ENCODE data around the gene CHSY1.
A peak's percentile ranks its signal among the peaks of the same experiment; 100 is the strongest.
"Not testable (repeated sequence)": the region's sequence is repeated elsewhere in the genome, so short reads cannot be mapped to it uniquely, and the experiment has no call there.

Gene CHSY1, protein sequence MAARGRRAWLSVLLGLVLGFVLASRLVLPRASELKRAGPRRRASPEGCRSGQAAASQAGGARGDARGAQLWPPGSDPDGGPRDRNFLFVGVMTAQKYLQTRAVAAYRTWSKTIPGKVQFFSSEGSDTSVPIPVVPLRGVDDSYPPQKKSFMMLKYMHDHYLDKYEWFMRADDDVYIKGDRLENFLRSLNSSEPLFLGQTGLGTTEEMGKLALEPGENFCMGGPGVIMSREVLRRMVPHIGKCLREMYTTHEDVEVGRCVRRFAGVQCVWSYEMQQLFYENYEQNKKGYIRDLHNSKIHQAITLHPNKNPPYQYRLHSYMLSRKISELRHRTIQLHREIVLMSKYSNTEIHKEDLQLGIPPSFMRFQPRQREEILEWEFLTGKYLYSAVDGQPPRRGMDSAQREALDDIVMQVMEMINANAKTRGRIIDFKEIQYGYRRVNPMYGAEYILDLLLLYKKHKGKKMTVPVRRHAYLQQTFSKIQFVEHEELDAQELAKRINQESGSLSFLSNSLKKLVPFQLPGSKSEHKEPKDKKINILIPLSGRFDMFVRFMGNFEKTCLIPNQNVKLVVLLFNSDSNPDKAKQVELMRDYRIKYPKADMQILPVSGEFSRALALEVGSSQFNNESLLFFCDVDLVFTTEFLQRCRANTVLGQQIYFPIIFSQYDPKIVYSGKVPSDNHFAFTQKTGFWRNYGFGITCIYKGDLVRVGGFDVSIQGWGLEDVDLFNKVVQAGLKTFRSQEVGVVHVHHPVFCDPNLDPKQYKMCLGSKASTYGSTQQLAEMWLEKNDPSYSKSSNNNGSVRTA
- total RNA-seq = 24.0 to 26.2 reads per million in 2 donors

DNA sequence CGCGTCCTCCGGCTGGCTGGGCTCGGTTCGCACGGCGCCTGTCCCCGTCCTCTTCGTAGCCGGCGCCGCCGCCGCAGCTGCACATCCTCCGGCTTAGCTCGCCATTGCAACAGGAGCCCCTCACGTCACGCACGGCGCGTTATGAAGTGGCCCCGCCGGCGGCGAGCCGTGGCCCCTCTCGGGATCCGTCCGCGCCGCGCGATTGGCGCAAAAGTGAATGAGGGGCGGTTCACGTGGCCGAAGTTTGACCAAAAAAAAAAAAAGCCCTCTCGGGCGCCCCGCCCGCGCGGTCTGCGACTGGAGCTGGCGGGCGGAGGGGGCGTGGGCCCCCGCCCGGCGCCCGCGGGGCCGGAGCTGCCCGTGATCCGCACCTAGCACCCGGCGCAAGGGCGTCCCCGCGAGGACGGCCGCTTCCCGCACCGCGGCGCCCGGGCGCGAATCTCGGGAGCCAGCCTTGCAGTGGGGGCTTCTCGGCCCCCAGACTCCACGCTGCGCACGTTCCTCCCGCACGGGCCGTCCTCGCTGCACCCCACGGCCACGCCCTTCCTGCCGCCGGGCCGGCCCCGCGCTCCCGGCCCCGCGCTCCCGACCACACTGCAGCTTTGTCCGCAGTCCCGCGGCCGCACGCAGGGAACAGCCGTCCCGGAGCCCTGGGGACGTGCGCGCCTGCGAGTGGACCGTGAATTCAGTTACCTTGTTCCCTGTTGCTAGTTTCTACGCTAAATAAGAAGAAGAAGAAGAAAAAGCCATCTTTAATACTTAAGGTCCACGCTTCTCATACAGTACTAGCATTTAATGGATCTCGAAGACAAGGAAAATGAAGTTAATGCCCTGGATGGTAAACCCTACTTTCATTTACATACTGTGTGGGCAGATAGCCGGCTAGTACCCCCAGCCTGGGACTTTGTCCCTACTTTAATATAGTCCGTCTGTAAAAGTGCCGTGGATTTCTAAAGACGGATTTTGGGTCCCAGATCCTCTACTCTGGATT lies at the start of gene CHSY1:
CHSY1 (minus strand) TSS at position 219 of the 991 bp plus-strand sequence. CDS start 592 bp downstream, outside the sequence.
- DNase-seq = peak; percentile 66 to 92 (median 76)

DNA sequence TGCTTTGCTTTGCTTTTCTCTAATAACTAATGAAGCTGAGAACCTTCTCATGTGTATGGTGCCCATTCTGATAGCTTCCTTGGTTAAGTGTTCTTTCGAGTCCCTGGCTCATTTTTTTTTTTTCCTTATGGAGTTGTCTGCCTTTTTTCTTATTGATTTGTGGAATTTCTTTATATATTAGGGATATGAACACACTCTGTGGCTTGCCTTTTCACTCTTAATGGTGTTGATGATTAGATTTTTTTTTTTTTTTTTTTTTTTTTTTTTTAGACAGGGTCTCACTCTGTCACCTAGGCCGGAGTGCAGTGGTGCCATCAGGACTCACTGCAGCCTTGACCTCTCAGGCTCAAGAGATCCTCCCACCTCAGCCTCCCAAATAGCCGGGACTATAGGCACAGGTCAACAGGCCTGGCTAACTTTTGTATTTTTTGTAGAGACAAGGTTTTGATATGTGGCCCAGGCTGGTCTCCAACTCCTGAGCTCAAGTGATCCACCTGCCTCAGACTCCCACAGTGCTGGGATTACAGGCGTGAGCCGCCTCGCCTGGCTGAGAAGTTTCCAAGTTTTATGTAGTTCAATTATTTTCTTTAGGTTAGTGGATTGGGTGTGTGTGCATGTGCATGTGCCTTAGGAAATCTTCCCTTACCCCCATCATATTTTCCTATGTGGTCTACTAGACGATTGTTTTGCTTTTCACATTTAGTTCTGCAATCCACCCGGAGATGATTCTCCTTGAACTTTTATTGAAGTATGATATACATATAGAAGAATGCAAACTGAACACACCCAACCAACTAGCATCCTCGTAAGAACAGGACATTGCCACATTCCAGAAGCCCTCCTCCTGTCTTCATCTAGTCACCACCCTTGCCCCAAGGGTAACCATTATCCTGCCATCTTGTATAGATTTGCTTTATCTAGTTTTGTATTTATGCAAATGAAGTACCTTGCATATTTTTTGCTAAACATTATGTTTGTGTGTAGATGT lies 44.9 kb upstream of the CHSY1 start:
- no peak for DNase-seq

DNA sequence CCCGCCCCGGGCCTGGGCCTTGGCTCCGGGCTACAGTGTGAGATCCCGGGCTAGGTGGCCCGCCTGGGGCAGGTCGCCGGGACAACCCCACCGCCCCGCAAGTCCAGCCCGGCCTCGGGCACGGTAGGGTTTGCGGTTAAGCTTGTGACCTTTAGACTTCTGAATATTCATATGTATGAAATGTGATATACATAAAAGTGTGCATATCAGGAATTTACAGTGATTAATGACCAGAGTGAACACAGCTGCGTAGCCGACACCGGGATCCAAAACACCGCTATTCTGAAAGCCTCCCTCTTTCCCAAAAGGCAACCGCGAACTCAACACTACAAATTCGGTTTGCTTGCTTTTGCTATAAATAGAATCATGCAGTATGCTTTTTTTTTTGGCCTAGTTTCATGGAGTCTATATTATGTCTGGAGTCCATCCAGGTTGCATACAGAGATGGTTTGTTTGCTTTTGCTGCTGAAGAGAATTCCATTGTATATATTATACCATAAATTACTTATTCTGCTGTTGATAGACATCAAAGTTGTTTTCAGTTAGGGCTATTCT lies 43.8 kb upstream of the CHSY1 start:
- no peak for DNase-seq

DNA sequence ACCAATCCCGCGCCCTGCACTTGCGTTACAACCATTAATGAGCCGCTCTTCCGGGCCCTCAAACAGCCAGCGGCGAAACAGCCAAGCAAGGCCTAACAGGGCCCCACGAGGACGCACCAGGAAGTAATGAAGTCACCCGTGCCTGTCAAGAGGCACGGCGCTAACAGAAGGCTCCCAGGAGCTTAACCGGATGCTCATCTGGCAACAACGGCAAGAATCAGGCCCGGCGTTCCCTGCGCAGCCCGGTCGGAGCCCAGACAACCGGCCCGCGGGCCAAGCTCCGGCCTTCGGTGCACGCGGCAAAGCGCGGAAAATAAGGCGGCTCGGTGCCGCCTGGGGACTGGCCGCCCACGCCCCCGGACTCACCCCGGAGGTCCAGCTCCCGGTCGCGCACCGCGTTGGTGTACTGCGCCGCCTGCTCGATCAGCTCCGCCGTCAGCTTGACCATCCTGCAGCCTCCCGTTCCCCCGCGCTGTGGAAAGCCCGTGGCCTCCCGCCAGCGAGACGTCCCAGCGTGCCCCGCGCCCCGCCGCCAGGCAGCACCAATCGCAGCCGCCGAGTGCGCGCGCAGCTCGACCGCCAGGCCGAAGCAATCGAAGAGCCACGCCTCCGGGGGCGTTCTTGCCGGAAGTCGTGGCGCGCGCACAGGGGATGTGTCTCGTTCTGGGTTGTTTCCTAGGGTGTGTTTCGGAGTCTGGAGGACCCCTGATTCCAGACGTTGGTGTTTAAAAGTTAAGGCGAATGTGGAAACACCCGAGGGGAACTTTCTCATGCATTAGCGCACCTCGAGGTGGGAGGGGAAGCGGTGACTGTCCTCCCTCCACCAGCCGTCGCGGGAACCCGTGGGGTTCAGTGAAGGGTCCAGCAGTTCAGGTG lies 43.1 kb upstream of the CHSY1 start, which contains the start of gene SNRPA1:
SNRPA1 (minus strand) TSS at position 518 of the 876 bp plus-strand sequence; CDS start at position 448, 70 bp downstream.
- peak; percentile 93 to 97 (median 97) for DNase-seq

DNA sequence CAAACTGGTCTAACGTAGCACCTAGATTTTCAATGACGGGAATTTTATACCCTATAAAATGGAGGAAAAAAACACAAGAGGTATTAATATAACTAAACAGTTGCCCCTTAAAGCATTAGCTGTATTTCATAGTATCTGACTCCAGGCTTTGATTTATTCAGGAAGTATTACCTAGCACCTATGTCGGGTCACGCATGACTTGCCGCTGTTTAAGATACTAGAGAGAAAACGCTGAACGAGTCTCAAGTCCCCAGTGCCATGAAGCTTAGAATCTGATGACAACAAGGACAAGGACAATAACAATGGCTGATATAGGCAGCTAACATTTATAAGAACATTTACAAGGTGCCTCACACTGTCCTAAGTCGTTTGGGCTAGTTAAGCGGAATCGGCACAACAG lies 41.3 kb upstream of the CHSY1 start:
- DNase-seq = peak in 1 of 5 experiments; percentile 32

DNA sequence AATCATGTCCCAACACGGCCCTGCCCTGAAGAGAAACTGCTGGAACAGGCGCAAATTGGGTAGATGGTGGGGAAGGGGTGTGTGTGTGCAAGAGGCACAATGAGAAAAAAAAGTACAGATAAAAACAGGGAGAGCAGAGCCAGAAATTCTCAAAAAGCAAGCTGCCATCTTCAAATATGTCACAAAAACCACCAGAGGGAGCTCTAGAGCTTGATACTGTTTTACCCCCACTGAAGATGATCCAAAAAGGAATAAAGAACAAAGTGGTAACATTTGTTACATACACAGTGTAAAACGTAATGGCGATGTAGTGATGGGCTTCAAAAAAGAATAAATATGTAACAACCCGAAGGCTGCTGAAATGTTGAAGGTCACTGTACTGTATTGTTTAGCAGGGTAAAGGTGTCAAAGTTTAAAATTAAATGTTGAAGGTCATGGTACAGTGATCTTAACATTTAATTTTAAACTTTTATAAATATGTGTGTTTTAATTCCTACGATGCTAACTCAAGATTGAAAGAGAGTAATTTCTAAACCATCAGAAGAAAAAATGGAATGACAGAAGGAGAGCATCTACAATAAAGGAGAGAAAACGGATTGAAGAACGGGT lies 37.2 kb upstream of the CHSY1 start:
- peak in 2 of 5 experiments; percentile 38 to 68 for DNase-seq

DNA sequence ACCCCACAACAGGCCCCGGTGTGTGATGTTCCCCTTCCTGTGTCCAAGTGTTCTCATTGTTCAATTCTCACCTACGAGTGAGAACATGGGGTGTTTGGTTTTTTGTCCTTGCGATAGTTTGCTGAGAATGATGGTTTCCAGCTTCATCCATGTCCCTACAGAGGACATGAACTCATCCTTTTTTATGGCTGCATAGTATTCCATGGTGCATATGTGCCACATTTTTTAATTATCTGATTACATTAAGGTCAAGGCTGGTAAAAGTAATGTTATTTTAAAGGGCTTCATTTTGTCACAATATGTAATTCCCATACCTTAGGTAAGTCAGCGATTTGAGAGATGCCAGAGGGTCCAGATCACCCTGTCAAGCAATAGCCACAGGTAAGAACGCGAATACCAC lies 35.5 kb upstream of the CHSY1 start:
- not testable (repeated sequence) for DNase-seq

DNA sequence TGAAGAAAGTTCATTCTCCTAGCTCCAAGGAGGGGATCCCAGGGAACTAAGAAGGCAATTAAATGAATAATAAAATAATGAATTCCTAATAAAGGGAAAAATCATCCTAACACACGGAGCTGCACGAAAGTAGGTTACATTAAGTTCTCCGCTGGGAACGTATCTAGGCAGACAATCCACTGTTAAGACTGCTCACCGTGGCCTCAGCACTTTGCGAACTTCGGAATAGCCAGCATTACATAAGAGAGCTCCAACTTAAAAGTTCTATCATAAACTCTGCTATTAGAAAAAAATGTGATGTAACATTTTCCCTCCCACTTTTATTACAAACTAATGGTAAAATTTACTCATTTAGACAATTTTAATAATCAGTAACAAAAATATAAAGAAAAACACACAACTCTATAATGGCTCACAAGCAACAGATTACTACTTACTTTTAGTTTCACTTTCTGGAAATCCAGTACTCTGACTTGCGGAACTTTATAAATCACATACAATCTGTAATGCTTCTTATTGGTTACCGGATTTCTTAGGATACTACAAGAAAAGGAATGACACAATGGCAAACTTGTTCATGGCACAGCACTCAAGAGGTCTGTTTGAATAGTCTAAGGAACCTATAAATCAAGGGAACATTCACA lies 34.7 kb upstream of the CHSY1 start:
- no peak for DNase-seq

DNA sequence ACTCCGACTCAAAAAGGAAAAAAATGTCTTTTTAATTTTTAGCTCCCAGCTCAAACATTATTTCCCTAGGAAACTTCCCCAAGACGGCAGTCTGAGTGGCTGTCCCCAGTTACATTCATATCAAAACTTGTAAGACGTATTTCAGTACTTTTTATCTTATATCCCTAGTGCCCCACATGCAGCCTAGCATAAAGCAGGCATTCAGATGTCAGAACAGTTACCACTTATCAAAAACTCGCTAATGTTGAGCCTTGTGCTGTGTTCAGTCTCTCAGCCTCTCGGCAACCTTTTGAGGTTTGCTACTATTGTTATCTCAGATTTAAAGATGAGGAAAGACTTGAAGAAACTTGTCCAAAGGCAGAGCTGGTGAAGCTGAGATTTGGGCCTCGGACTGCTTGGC lies 32.1 kb upstream of the CHSY1 start:
- DNase-seq = no peak

DNA sequence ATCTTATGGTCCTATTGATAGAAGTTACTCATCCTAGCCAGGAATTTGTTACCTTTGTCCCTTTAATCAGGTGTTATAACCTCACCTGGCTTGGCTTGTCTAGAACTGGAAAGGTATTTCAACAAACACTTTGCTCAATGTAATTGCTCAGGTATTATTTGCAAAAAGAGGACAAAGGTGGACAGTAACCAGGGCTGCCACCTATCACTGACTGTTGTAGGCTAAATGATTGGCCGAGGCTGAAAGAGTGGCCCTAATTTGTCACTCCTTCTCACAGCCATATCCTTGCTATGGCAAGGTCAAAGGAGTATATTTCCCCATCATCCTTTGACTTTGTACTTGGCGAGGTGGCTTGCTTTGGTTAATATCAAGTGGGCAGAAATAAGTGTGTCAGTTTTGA lies 28.2 kb upstream of the CHSY1 start:
- DNase-seq = no peak

DNA sequence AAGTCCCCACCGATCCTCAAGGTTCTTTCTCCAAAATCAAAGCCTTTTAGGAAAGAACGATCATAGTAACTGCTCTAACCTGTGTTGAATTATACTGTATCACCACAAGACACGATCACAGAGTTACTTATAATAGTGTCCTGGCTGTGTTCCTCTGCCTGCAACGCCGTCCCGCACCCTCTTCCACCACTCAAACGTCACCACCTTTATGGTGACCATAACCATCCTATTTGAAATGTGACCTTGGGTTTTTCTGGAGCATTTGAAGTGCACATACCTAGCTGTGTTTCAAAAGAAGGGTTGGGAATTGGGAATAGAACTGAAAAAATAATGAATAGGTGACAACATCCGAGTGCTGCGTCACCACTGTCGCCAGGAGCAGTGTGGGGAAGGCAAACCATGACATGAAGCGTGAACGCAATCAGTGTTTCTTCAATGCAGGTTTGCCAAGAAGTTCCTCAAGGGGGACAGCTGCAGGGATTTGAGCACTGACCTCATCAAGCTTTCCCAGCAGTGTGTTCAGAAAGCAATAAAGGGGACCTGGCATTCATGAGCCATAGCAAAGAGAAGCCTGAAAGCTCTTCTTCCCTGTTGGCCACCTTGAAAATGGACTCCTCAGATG lies 26.2 kb upstream of the CHSY1 start:
- no peak for DNase-seq

DNA sequence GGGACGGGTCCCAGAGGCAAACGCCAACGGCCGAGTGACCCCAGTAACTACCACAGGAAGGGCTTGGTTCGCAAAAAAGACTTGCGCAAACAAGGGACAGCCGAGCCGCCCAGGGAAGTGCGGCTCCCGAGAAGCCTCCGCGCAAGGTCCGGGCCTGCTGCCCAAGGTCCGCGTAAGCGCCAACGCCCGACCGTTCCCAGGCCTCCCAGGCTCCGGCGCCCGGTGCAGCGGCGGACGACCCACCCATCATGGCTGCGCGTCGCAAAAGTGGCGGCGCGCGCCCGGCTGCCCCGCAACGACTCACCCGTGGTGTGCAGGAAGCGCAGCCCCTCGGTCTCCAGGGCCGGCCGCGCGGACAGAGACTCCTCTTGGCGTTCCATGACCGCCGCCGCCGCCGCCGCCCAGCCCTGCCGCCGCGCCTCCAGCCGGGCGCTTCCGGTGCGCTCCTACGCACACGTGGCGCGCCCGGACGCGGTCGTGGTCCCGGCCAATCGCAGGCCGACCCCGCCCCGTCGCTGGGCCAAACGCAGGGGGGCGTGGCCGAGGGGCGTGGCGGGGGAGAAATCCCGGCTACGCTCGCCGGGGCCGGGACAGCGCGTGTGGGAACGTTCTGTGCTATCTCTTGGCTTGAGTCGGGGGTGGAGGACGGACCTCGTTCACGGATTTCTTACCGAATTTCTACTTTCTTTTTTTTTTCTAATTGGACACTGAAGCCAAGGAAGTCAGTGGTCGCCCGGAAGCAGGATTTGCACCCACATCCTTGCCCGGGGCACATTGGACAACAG lies 25.4 kb upstream of the CHSY1 start, which contains the start of gene SELENOS:
SELENOS (minus strand) TSS at position 448 of the 785 bp plus-strand sequence; CDS start at position 380, 68 bp downstream.
- peak; percentile 80 to 91 (median 84) for DNase-seq

DNA sequence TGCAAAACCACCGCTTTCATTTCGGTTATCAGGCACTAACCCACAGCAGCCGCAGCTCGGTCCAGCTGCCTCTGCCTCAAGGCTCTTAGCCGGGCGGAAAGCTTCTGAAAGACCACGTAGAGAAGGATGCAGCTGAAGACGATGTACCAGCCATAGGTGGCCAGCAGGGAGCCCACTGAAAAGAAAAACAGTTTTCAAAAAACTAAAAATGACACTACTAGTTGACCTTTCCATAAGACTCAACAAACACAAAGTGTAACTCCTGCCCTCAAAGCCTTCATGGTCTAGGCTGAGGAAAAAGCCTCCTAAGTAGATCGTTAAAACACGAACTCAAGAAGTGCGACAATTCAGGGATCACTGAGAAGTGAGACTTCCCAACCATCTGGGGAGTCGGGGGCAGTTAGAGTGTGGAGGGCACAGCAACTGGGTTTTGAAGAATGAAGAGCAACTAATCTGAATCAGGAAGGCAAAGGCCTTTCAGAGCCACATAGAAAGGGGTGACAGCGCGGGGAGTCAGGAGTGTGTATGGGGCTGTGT lies 24.7 kb upstream of the CHSY1 start:
- DNase-seq = peak in 2 of 5 experiments; percentile 7 to 70

DNA sequence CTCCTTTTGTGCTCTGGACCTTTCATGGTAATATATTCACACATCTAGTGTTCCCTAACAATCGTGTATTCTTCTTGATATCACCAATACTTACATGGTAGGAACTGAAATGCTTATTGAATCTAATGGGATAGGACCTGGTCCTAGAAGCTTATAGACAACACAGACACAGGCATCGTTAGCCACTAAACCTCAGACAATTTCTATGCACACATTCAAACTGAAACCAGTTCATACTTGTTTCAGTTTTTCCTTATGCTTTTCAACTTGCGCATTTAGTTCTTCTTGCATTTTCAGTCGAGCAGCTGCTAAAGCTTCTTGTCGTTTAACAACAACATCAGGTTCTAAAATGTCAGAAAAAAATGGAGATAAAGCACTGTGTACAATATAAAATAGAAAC lies 23.2 kb upstream of the CHSY1 start:
- peak in 1 of 5 experiments; percentile 81 for DNase-seq

DNA sequence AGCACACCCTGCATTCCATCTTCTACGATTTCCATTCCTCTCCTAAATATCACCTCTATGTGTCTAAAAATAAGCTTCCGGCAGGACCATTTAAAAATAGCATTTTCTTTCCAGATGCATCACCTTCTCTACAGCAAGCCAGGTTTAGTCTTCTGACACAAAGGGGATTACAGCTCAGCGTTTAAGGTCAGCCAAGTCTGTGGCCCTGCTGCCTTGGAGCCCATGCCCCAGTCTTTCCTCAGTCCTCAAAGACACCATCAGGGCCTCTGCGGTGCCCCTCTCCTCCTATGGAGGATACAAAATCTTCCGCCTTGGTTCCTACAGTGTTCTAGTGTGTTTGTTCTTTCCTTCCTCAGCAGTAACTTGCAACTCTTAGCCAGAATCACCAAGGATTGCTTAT lies 21.7 kb upstream of the CHSY1 start:
- DNase-seq = no peak

DNA sequence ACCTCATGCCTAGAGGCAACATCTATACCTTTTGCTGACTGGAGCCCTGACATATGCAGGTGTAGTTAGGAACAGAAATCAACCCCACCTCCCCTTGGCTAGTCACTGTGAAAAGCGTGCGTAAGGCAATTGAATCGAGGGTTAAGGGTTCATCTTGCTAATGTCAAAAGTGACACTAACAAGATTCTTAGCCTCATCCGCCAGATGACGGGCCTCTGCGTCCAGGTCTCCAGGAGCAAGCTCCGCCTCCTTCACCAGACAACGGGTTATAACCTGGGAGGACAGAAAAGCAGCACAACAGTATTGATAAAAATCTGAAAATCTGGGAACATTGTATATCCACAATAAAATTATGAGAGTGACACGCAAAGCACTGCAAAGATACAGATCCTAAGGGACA lies 20.7 kb upstream of the CHSY1 start:
- no peak for DNase-seq
